Measurements from ENCODE around the gene SLC44A1.
"Not testable (repeated sequence)": the region's sequence is repeated elsewhere in the genome, so short reads cannot be mapped to it uniquely, and the experiment has no call there.

SLC44A1 gene

GRCh38 chr9:105243015-105243686 lies 1.3 kb upstream of the SLC44A1 start:
- DNase-seq, result no peak

- DNase-seq, result no peak
These were observed 230 bp downstream of the SLC44A1 start for GRCh38 chr9:105244734-105245028.

DNA sequence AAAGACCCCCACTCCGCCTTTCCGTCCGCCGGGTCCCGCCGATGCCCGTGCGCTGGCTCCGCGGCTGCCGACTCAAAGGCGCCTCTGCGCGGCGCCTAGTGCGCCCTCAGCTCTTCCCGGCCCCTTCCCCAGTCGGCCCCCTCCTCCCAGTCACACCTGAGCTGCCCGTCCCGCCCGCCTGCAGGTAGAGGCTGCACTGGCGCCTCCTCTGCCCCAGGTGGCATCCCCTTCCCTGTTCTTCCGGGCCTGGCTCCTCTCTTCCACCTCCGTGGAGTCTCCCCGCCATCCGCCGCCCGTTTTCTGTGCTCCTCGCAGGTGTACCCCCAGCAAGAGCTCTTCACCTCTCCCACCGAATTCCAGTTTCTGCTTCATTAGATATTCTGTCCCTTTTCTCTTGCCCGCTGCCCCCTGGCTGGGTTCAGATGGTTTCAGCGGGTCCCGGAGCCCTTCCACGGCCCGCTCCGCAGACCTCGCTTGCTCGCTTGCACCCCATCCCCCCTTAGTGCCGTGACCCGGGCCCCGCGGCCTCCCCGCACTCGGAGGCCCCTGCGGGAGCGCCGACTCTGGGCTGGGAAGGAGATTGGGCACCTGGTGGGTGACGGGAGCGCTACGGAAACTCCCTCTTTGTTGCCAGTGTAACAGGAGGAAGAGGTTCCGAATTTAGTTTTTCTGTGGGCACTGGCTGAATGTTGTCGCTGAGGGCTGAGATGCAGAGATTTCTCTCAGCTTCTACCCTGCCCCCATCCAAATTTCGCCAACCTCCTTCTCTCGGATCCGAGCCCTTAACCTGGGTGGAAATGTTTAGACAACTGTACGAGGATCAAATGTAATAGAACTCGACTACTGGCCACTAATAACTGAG lies 809 bp downstream of the SLC44A1 start:
- peak; percentile 37 for DNase-seq

- no peak for DNase-seq
These were observed 1.4 kb downstream of the SLC44A1 start for GRCh38 chr9:105245891-105246161.

DNA sequence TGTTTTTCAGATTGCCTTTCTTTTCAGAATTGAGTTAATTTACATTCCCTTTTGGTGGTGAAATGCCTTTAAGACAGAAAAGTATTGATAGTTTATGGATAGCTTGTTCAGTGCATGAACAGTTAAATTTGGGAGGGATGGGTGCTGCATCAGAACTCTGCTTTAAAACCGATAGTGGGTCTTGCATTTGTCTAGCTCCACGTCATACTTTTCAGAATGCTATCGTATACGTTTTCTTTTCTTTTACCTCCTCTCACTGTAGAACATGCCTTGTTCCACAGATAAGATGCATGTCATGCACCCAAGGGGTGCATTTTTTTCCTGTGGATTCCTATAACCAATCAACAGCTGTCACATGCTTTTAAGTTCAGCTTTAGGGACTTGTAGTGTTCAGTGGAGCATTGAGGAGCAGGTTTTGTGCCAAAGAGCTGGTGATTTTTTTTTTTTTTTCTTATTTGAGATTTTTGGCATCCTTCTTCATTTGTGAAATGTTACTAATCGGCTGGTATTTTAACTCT lies 2.3 kb downstream of the SLC44A1 start:
- no peak for DNase-seq

GRCh38 chr9:105248691-105249090 lies 4.2 kb downstream of the SLC44A1 start:
- no peak for DNase-seq

DNA sequence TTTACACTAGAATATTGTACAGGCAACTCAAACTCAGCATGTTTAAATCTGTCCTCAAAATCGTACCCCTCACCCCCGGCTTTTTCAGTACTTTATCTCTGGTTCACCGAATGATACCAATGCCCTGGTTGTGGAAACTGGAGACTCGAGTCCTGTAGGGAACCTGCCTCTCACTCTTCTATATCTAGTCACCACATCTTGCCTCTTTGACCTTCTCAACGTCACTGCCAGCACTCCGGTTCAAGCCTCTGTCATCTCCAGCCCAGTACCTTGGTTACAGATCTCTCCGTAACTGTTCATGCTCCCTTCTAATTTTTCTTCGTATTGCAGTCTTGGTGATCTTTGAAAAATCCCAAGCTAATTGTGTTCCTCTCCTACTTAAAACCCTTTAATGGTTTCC lies 6.7 kb downstream of the SLC44A1 start:
- DNase-seq, result no peak

DNA sequence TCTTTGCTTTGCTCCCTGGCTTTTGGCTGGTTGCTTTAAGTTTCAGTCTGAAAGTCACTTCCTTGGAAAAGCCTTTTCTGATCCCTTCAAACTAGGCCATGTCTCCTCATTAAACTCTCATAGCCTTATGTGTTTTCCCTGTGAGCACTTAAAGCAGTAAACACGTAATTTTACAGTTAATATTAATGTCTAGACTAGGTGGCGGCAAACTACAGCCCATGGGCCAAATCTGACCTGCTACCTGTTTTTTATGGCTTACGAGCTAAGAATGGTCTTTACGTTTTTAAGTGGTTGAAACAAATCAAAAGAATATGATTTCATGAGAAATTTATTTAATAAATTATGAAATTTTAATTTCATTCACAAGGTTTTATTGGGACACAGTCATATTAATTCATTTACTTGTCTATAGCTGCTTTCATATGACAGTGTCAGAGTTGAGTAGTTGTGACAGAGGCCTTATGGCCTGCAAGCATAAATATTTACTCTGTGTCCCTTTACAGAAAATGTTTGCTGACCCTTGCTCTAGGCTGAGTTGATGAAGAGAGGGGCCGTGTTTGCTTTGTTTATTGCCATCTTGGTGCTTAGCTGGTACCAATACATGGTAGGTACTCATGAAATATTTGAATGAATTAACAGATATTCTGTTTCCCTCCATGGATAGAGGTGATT lies 7.4 kb downstream of the SLC44A1 start:
- no peak for DNase-seq

- no peak for DNase-seq
These were observed 7.9 kb downstream of the SLC44A1 start for GRCh38 chr9:105252405-105252756.

GRCh38 chr9:105254226-105254625 lies 9.8 kb downstream of the SLC44A1 start:
- no peak for DNase-seq

GRCh38 chr9:105255421-105255820 lies 11.0 kb downstream of the SLC44A1 start:
- no peak for DNase-seq

- not testable (repeated sequence) for DNase-seq
These were observed 12.1 kb downstream of the SLC44A1 start for GRCh38 chr9:105256569-105256968.

GRCh38 chr9:105257809-105258208 lies 13.4 kb downstream of the SLC44A1 start:
- no peak for DNase-seq

GRCh38 chr9:105258225-105258737 lies 13.8 kb downstream of the SLC44A1 start:
- DNase-seq, result no peak

DNA sequence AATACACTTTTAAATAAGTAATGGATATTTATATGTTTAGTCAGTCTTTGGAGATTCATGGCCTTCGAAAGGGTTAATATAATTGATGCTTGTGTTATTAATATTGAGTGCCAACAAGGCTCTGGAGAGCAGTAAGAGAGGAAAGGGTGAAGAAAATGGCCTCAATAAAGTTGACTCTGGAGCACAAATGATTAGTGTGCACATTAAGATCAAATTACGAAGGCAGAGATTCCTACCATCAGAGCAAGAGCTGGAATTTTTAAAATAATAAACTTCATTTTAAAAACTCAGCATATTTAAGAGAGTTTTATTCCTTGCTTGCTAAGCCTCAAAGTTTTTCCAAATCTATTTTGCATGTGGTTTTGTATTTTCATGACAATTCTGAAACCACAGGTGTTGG lies 14.8 kb downstream of the SLC44A1 start:
- DNase-seq, result no peak

DNA sequence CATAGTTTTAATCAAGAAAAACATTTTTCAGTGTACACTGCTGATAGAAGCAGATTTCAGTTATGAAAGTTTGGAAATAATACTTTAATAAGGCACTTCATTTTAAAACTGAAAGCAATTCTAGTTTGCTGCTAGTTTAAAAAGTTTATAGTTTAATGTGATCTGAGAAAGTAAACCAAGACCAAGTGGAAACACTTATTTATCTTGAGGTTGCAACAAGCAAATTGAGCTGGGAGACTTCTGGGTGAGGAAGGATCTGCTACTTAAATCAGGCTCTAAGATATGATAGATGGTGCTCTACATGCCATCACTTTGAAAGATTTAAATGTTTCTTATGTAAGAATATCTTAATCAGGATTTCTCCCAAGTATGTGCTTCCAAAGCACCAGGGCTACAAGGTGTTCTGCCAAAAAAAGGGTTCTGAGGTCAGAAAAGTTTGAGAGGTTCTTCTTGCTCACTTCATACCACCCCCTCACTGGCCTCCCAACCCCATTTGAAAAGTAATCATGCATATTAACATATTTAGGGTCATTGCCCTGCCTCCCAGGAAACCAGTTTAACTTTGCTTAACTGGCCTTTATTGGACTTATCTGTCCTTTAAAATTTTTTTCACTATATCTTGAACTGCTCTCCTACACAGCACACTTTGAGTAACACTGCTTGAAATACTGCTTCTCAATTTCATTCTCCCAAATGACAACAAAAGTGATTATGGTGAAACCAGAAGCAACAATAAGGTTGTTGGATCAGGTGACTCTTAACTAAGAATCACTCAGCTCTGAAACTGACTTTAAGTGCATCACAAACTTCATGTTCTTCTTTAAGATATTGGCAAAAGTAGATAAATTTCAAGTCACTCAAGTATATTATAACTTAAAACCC lies 15.5 kb downstream of the SLC44A1 start:
- no peak for DNase-seq

DNA sequence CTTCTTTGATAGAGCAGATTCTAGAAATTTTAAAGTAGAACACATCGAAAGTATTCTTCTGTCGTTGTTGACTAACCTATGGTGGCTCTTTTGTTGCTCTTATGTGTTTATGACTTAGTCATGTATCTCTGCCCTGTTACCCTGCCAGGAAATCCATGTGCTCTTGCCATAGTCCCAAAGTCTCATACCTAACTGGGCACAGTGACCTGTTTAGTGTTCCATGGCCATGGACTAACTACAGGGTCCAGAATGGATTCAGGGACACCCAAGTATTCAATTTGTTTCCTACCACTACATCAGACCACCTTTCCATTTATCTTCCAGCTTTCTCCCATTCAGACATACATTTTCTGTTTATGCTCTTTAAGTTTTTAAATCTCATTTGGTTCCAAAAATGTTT lies 18.0 kb downstream of the SLC44A1 start:
- DNase-seq, result no peak

- no peak for DNase-seq
These were observed 19.9 kb downstream of the SLC44A1 start for GRCh38 chr9:105264380-105264779.

- not testable (repeated sequence) for DNase-seq
These were observed 23.8 kb downstream of the SLC44A1 start for GRCh38 chr9:105268254-105268653.

GRCh38 chr9:105269593-105269992 lies 25.1 kb downstream of the SLC44A1 start:
- no peak for DNase-seq

DNA sequence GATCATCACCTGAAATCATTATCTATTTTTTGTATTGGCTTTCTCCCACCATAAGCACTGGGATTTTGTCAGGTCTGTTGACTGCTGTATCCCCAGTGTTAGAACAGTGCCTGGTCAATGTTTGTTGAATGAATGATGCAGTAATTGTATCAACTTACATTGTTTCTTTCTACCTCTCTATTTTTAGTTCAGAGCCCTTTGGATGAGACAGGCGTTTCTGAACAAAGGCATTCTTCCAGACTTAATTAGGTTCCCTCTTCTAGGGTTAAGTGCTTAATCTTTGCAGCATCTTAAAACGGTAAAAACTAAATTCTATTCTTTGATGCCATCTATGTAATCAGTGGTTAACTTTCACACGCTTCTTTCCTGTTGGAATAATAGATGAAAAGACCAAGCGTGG lies 26.3 kb downstream of the SLC44A1 start:
- no peak for DNase-seq

GRCh38 chr9:105273731-105274130 lies 29.3 kb downstream of the SLC44A1 start:
- no peak for DNase-seq

GRCh38 chr9:105275111-105275510 lies 30.7 kb downstream of the SLC44A1 start:
- DNase-seq, result no peak

All from activated CD4-positive, alpha-beta T cell treated with anti-CD3 and anti-CD28 coated beads, Interleukin-10, Interleukin-2, amounts not matched to agents 100 ng/mL and 50 ng/mL, durations not matched to agents 16 hours and 8 hours (primary cell).